ENCODE results near the gene UMODL1.

UMODL1 gene

DNA sequence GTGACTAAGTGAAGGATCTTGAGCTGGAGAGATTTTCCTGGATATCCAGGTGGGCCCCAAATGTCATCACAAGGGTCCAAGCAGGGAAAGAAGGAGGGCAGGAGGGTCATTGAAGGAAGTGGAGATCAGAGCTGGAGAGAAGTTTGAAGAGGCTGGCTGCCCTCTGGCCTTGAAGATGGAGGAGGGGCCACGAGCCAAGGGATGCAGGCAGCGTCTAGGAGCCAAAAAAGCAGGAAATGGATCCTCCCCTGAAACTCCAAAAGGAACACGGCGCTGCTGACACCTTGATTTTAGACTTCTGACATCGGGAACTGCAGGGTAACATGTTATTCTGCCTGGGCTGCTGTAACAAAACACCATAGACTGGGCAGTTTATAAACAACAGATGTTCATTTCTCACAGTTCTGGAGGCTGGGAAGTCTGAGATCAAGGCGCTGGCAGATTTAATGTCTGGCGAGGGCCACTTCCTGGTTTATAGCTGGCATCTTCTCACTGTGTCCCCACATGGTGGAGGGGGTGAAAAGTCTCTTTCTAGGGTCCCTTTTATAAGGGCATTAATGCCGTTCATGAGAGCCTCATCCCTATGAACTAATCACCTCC is 32.2 kb upstream of the UMODL1 start:
- DNase-seq (ENCODE audit: low read depth): peak; percentile 34

DNA sequence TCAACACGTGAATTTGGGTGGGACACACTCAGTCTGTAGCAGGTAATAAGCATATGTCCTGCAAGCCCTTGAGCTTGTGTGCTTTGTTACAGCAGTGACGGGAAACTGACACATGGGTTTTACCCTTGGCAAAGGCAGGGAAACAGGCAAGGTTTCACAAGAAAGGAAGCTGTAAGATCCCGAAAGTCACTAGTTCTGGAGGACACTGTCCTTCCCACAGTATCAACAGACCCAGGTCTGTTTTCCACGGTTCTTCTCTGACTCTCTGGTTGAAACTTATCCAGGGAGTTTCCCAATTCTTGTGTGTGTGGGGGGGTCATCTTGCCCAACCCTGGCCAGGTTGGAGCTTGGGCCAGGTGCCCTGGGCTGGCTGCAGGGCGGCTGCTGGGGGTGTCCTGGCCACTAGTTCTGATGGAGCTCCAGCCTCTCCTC is 31.6 kb upstream of the UMODL1 start:
- peak; percentile 65 for DNase-seq (ENCODE audit: low read depth)

DNA sequence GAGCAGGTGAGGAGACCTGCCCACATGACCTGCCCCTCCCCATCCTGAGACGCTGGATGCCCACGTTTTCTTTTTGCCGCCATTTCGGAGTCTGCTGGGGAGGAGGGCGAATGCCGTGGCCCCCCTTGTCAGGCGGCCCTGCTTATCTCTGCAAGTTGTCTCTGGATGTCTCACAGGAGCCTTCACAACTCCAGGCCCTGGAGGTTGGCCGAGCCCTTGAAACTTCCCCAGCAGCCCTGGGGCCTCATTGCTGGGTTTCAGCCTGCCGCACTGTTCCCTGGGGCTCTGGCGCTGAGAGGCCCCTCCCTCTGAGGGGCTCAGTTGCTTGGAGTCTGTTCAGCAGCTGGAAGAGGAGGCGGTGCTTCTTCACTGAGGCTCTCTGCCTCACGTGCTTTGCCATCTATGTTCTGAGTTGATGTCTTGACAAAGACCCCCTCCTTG is 31.2 kb upstream of the UMODL1 start:
- no peak for DNase-seq (ENCODE audit: low read depth)

- peak; percentile 99 for DNase-seq (ENCODE audit: low read depth)
Measured at GRCh38 chr21:42040411-42041180, 30.5 kb upstream of the UMODL1 start.

DNA sequence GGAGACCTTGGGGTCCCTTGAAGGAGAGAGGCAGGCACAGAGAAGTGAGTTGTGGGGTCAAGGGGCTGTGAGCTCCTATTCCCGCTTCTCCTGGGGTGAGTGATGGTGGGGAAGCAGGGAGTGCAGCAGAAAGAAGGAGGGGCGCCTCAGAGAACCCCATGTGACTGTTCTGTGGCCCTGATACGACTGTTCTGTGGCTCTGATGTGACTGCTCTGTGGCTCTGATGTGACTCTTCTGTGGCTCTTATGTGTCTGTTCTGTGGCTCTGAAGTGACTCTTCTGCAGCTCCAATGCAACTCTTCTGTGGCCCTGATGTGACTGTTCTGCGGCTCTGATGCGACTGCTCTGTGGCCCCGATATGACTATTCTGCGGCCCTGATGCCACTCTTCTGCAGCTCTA is 29.9 kb upstream of the UMODL1 start:
- no peak for DNase-seq (ENCODE audit: low read depth)

DNA sequence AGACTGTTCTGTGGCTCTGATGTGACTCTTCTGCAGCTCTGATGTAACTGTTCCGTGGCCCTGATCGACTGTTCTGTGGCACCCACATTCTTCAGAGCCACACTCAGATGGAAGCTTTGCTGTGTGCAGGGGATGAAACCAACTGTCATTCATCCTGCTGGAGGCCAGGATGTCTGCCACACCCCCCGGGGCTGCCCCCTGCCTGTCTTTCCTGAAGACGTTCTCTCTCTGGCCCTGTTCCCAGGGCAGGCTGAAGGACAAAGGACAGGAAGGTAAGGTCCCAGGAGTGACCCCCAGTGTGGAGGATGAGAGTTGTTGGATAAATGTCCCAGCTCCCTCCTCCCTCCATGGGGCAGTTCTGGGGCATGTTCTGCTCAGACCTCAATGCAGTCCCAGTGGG is 29.4 kb upstream of the UMODL1 start:
- no peak for DNase-seq (ENCODE audit: low read depth)

GRCh38 chr21:42042651-42043050 is 28.5 kb upstream of the UMODL1 start:
- DNase-seq (ENCODE audit: low read depth): no peak

DNA sequence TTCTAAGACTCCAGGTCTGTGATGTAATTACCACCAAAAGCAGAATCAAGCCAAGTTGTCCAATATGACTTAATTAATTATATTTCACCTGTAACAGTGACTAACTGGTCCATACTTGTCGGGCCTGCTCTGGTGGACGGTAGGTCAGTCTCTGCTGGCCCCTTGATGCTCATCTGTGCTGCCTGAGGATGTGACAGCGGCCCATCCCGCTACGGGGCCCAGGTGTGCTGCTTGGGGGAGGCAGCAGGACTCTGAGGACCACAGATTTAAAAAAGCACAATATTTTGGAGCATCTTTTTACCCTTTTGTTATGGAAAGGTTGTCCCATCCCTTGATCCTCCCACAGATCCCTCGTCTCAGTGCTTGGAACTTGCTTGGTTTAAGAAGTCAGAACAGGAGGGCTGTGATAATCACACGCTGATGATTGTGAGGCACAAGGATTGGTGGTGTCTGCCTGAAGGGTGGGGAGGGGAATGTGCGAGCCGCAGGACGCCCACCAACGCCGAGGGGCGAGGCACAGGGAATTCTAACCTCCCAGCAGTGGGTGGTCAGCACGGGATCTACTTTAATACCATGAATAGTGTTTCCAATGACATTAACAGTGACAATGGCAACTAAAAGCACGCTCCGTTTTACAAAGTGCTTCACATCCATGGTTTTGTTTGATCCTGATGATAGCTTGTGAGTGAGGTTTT is 27.8 kb upstream of the UMODL1 start:
- DNase-seq (ENCODE audit: low read depth): no peak

DNA sequence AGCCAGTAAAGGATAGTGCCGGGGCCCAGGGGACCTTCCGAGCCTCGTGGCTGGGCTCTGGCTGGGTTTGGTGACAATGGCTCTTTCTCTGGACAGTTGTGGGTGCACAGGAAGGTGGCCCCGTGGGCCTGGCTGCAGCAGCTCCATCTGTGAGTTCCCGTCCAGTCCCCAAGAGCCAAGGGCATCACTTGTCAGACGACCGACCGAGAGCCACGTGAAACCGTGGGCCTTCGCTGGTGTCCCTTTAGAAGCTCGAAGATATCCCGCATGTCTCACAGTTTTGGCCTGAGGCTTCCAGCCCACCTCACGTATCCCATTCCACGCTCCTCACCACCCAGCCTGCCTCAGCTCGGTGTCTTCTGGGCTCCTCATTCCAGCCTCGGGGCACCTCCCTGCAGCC is 27.2 kb upstream of the UMODL1 start:
- DNase-seq (ENCODE audit: low read depth): no peak

- DNase-seq (ENCODE audit: low read depth): no peak
Measured at GRCh38 chr21:42044871-42045495, 26.1 kb upstream of the UMODL1 start.

GRCh38 chr21:42047821-42048613 is 23.1 kb upstream of the UMODL1 start:
- DNase-seq (ENCODE audit: low read depth): peak; percentile 93

DNA sequence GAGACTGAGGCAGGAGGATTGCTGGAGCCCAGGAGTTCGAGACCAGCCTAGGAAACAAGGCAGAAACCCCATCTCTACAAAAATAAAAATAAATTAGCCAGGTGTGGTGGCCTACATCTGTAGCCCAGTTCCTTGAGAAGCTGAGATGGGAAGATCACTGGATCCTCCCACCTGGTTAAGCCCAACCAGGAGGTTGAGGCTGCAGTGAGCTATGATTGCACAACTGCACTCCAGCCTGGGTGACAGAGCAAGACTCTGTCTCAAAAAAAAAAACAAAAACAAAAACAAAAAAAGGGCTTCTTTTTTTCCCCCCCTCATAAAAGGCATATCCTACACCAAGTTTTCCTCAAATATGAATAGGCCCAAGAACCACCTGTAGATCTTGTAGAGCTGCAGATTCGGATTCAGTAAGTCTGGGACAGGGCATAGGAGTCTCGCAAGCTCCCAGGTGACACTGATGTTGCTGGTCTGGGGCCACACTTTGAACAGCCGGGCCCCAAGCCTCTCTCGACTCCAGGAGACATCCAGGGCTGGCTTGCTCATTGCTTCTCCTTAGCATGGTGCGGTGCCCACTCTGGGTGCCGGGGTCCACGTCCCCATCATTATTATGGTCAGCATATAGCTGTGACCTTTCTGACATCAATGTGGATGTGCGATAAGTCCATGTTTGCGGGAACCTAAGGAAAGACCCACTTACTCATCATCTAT is 22.1 kb upstream of the UMODL1 start:
- no peak for DNase-seq (ENCODE audit: low read depth)

GRCh38 chr21:42049578-42050430 is 21.3 kb upstream of the UMODL1 start:
- no peak for DNase-seq (ENCODE audit: low read depth)

- DNase-seq (ENCODE audit: low read depth): no peak
Measured at GRCh38 chr21:42051788-42052187, 19.3 kb upstream of the UMODL1 start.

DNA sequence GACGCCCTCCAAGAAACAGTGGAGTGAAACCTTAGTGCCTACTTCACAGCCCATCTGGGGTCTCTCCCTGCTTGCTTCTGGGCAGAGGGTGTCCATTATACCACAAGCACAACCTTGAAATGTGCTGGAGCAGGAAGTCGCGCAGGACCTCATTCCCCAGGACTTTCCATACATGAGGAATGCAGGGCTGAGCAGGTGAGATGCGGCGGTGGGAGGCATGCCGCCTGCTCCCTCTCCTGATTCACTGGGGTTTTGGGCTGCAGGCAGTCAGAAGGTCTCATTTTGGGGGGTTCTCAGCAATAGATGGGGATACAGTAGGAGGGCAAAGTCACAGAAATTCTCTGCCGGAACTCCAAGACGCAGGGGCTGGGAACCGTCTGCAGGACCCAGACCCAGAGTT is 15.7 kb upstream of the UMODL1 start:
- no peak for DNase-seq (ENCODE audit: low read depth)

DNA sequence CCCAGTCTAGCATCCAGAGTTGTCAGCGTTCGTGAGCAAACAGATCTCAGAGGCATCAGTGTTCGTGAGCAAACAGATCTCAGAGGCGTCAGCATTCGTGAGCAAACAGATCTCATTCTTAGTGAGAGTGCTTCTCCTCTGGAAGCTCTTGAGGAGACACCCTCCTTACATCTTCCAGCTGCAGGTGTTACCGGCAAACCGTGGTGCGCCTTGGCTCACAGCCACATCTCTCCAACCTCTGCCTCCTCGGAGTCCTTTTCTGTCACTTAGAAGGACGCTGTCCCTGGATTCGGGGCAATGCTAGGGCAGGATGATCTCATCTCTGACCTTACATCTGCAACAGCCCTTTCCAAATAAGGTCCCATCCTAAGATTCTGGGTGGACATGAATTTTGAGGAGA is 14.6 kb upstream of the UMODL1 start:
- DNase-seq (ENCODE audit: low read depth): no peak

GRCh38 chr21:42056996-42057689 is 14.0 kb upstream of the UMODL1 start:
- DNase-seq (ENCODE audit: low read depth): peak; percentile 86

GRCh38 chr21:42057851-42058437 is 13.2 kb upstream of the UMODL1 start:
- DNase-seq (ENCODE audit: low read depth): no peak

- DNase-seq (ENCODE audit: low read depth): no peak
Measured at GRCh38 chr21:42058631-42059111, 12.4 kb upstream of the UMODL1 start.
